Stimulated activated CD4-positive, alpha-beta T cell treated with anti-CD3 and anti-CD28 coated beads, Interleukin-15, amount 100 ng/mL, for 48 hours (primary cell): ENCODE results near the gene ANKRD62.
"Not testable (repeated sequence)": the region's sequence is repeated elsewhere in the genome, so short reads cannot be mapped to it uniquely, and the experiment has no call there.

Source experiments
- DNase-seq, 2 donors: peaks; one replicate each; pipeline ENCODE4 v3.0.0-alpha.2; 2020; ENCODE audit warnings: low read depth in 2 of 2

Gene ANKRD62

GRCh38 chr18:12066910-12067511, 26.6 kb upstream of the ANKRD62 start:
- no peak for DNase-seq

DNA sequence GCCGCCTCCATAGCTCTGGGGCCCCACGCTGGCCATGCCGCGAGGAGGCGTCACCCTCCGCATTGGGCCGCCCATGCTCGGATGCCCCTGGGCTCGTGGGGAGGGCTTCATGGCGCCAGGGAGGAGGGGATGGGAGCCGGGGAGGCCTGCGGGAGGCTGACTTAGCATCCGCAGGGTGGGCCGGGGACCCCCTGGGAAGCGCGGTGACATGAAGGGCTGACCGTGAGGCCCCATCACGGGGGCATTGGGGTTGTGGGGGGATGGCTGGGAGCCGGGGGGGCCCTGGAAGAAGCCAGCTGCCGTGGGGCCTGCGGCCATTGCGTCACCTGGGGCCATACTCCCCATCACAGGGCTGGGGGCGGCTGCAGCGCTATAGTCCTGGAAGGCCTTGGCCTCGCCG, 26.0 kb upstream of the ANKRD62 start:
- DNase-seq: no peak

DNA sequence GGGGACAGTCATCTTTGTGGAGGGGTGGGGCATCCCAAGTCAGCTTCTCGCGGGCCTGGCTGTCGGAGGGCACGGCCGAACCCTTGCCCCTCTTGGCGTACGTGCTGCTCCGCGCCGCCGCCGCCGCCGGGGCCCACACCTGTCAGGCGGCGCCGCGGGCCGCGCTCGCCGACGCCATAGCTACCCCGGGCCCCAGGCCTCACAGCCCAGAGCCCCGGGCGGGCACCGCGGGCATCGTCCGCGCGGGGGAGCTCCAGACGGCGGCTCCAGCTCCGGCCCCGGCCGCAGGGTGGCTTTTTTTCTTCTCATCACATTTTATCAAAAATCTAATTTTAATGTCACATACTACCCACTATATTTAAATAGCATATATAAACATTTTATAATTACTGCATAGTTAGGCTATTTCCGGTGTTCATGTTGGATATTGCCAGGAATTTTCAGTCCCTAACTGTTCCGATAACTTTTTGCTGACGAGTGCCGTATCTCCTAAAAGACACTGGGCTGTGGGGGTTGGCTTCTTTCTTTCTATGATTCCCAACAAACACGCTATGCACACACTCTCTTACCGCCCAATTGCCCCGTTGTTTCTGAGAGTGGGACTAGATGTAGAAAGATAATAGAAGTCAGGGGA, 25.2 kb upstream of the ANKRD62 start:
- not testable (repeated sequence) for DNase-seq

GRCh38 chr18:12068950-12069320, 24.7 kb upstream of the ANKRD62 start:
- DNase-seq: no peak

GRCh38 chr18:12071066-12071465, 22.6 kb upstream of the ANKRD62 start:
- not testable (repeated sequence) for DNase-seq

DNA sequence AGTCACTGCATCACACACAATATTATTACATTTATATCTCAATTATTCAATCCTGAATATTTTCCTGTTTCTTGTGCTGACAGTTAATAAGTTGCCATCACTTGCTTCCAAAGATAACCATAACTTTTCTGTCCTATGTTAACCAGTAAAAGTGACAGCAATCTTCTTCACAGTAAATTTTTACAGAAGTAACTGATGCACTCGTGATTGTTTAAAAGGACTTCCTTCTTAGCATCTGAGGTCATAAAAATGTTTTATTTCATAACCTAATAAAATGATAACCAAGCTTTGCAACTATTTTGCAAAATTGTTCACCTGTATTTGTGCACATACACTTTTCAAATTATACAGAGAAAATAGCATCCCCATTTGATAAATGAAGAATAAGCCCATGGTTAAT, 20.6 kb upstream of the ANKRD62 start:
- no peak for DNase-seq

DNA sequence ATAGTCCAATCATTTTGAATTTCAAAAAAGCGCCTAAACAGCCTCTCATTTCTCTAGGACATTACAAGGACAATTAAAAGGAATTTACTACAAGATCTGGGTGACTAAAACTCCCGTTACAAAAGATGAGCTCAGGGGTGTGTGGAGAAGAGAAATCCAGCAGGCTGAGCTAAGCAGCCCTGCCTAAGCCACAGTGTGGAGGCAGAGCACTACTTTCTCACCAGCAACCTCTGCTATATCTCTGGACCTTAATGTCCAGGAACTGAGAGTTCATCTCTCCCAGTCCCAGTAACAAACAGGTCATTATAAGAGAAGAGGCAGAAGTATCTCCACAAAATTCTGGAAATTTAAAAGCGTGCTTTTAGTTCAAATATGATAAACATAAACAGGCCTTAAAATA, 18.9 kb upstream of the ANKRD62 start:
- no peak for DNase-seq

GRCh38 chr18:12076424-12077140, 17.1 kb upstream of the ANKRD62 start:
- DNase-seq: no peak

GRCh38 chr18:12077994-12078393, 15.6 kb upstream of the ANKRD62 start:
- not testable (repeated sequence) for DNase-seq

DNA sequence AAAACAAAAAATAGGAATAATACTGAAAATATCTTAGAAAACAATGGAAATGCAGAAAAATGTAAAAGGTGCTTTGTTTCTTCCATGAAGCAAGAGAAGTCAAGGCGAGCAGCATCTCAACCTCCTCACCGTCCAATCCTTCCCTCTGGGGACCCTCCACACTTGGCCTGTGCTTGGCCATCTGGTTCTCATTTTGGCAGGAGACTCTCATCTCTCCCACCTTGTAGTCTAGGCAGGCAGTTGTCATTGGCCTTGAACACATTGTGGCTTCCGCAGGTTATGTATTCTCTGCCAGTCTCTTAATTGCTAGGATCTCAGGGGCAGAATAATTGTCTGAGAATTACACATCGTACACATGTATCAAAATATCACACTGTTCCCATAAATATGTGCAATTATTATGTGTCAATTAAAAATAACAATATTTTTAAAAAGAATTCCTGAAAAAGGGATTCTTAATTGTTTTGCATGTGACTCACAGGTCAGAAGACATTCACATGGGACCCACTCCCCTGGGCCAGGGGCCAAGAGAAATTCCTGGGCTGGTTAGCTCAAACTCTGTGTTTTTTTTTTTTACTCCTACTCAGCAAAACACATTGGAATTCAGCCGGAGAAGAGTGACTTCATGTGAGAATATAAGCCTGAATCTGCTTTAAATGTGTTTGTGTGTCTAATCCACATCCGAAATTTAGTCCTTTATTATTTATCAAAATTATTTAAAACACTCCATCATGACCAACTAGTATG, 14.0 kb upstream of the ANKRD62 start:
- no peak for DNase-seq

DNA sequence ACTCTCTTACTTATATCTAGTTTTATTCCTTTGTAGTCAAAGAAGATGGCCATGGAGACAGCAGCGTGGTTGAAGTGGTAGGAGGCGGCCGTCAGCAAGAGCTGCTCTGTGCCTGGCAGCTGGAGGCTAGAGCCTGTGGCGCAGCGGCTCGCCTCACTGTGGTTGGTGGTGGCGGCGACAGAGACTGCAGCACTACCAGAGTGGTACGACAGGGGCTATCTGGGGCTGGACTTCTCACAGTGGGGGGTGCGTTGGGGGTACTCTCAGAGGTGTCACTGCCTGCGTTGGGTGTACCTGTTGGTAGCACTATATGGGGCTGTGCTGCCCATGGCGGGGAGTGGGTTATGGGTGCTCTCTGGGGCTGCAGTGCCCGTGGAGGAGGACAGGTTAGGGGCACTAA, 8.5 kb upstream of the ANKRD62 start:
- no peak for DNase-seq

DNA sequence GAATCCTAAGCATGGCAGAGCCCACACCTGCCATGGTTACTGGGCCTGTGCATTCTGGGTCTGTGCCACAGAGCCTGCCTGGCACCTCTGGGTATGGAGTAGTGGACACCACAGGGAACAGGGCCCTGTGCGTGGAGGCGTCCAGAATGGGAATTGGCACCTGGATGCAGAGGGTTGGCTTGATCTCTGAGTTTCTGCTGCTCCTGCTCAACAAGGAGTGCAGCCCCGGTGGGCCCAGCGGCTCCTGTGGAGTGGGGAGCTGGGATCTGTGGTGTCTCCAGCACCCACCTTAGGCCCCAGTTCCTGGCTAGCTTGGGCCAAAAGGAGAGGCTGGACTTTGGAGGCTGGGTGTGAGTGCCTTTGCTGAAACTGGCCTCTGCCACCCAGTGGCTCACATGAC, 7.9 kb upstream of the ANKRD62 start:
- DNase-seq: no peak

DNA sequence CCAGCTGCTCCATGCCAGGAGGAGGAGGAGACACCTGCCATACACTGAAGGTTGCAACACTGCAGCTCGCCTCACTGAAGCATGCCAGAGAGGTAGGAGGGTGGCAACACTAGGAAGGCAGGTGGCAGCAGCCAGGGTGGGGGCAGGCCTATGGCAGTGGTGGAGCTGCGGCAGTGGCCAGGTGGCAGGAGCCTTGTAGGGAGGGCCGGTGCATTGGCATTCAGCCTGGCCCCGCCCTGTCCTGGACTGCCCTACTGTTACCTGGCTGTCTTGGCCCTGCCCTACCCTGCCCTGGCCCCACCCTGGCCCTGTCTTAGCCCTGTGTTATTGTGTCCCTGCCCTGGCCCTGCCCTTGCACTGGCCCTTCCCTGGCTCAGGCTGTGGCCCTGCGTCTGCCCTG, 7.4 kb upstream of the ANKRD62 start:
- no peak for DNase-seq

DNA sequence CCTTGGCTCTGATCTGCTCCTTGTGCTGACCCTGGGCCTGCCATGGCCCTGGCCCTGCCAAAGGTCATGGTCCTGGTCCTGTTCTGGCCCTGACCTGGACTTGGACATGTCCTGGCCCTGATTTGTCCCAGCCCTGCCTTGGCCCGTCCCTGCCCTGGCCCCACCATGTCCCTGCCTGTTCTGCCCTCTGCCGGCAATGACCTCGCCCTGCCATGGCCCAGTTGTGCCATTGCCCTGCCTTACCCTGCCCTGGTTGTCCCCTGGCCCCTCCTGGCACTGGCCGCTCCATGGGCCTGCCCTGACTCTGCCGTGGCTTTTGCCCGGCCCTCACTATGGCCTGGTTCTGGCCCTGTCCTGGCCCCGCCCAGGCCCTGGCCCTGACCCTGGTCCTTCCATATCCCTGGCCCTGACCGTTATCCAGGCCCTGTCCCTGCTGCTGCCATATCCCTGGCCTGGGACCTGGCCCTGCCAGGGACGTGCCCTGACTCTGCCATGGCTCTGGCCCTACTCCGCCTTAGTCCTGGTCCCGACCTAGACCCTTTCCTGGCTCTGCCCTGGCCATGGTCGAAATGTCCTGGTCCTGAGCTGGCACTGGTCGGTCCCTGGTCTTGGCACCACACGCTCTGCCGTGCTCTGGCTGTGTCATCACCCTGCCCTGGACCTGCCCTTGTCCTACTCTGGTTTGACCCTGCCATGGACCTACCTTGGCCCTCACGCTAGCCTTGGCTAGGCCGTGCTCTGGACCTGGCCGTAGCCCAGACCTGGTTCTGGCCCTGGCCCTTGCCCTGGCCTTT, 6.8 kb upstream of the ANKRD62 start:
- no peak for DNase-seq

DNA sequence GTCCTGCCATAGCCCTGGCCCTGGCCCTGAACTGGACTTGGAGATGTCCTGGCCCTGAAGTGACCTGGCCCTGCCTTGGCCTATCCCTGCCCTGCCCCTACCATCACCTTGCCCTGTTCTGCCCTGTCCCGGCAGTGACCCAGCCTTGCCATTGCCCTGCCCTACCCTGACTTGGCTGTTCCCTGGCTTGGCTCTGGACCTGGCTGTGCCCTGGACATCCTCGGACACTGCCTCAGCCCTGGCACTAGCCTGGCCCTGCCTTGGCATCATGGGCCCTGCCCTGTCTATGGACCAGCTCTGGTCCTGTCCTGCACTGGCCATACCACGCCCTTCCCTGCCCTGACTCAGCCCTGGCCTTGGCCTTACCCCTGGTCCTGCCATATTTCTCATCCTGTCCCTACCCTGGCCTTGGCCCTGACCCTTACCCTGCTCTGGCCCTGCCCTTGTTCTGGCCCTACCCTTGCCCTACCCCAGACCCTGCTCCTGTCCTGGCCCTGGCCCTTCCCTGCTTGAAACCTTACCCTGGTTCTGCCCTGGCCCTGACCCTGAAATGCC, 6.1 kb upstream of the ANKRD62 start:
- no peak for DNase-seq

DNA sequence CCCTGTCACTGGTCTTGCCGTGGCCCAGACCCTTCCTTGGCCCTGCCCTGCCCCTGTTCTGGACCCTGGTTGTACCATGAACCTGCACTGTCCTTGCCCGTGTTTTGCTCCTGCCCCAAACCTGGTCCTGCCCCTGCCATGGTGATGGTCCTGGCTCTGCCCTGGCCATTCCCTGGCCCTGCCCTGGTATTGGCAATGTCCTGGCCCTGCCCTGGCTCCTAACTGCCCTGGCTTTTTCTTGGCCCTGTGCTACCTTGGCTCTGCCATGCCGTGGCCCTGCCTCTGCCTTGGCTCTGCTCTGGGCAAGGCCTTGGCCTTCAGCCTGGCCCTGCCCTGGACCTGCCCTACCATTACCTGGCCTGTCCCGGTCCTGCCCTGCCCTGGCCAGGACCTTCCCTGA, 5.5 kb upstream of the ANKRD62 start:
- no peak for DNase-seq

DNA sequence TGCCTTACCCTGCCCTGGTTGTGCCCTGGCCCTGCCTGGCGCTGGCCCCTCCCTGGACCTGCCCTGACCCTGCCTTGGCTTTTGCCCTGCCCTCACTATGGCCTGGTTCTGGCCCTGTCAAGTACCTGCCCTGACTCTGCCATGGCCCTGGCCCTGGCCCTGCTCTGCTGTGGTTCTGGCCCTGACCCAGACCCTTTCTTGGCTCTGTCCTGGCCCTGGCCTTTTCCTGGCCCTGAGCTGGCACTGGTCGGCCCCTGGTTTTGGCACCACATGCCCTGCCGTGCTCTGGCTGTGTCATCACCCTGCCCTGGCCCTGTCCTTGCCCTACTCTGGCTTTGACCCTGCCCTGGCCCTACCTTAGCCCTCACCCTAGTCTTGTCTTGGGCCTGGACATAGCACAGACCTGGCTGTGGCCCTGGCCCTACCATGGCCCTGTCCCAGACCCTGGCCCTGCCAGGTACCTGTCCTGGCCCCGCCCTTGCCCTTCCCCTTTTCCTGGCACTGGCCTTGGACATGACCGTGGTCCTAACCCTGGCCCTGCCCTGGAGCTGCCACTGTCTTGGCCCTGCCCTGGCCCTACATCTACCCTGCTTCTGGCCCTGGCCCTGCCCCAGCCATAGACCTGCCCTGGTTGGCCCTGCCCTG, 4.8 kb upstream of the ANKRD62 start:
- DNase-seq: no peak

DNA sequence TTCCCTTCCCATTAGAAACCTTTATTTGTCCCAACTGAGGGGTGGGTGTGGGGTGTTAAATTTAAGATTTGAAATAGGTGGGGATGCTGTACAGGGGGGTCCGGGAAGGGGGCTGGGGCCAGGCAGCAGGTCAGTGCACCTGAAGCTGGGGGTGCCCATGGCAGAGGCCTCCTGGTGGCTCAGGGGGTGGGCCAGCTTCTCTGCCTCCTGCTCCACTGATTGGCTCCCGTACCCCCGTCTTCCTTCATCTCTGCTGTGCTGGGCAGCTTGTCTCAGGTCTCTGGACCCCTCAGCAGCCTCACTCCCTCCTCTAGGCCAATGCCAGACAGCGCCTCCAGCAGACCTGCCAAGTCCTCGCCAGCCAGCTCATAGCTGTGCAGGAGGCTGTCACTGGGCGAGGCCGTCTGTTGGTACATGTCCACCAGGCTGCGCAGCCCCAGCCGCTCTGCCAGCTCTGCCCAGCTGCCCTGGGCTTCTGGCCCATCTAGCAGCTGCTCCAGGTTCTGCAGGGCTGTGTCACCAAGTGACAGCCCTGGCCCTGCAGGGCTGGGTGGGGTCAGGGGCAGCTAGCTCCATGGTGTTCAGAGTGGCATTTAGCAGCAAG, 2.0 kb upstream of the ANKRD62 start:
- DNase-seq: no peak

GRCh38 chr18:12092398-12093229, 1.0 kb upstream of the ANKRD62 start:
- no peak for DNase-seq

GRCh38 chr18:12098374-12098773, 4.7 kb downstream of the ANKRD62 start:
- no peak for DNase-seq
